K562 (cell line): Measurements from ENCODE around the gene CLIP1. TPM values are rescaled to one million over a fixed set of nuclear protein-coding genes. Genes with fewer than 3 reads are reported as not detected.
A peak's percentile ranks its signal among the peaks of the same experiment; 100 is the strongest.

ENCODE experiments used
- CHCHD3 ChIP-seq: fragments of 250-450 bp; sonication (Bioruptor Pico); IDR thresholded peaks from 2 replicates; pipeline ENCODE4 v2.1.2; 2022; ENCODE audit warnings: mild to moderate bottlenecking
- COPS2 ChIP-seq: fragments of 450-650 bp; conservative IDR thresholded peaks from 2 replicates; pipeline ENCODE4 v1.6.1; 2016; ENCODE audit warnings: mild to moderate bottlenecking, moderate library complexity
- EGR1 ChIP-seq: fragments of 450-650 bp; conservative IDR thresholded peaks from 2 replicates; pipeline ENCODE4 v1.6.1; 2017; ENCODE audit warnings: mild to moderate bottlenecking
- ETV6 ChIP-seq, 3 experiments: fragments of 150-350 bp in 1 of 3; sonication (generic) in 1 of 3; formaldehyde crosslinking in 1 of 3; IDR thresholded peaks; 2 replicates each; pipeline versions ENCODE4 v1.6.1 to v1.8.0; 2014 to 2022; ENCODE audit warnings: borderline replicate concordance in 2 of 3, low read depth in 2 of 3, antibody characterized with exemption in 1 of 3, low read length in 1 of 3, mild to moderate bottlenecking in 1 of 3, missing genetic modification reagents in 1 of 3
- HIVEP1 ChIP-seq: fragments of 250-450 bp; sonication (Bioruptor Pico); IDR thresholded peaks from 2 replicates; pipeline ENCODE4 v1.4.0; 2020; ENCODE audit warnings: mild to moderate bottlenecking
- HMGXB4 ChIP-seq: sonication (generic); formaldehyde crosslinking; IDR thresholded peaks from 2 replicates; pipeline ENCODE4 v1.8.1; 2023; ENCODE audit warnings: mild to moderate bottlenecking, missing genetic modification reagents
- KDM2B ChIP-seq: fragments of 250-450 bp; sonication (Bioruptor Pico); IDR thresholded peaks from 2 replicates; pipeline ENCODE4 v1.8.0; 2021; ENCODE audit warnings: mild to moderate bottlenecking, moderate library complexity
- NCOA1 ChIP-seq: fragments of 450-650 bp; IDR thresholded peaks from 2 replicates; pipeline ENCODE4 v1.6.1; 2016; ENCODE audit warnings: low read depth
- NFXL1 ChIP-seq: fragments of 450-650 bp; formaldehyde crosslinking; IDR thresholded peaks from 2 replicates; pipeline ENCODE4 v1.4.0; 2021; ENCODE audit warnings: mild to moderate bottlenecking
- POLR2AphosphoS5 ChIP-seq: IDR thresholded peaks from 2 replicates; pipeline ENCODE4 v1.6.1; 2011; ENCODE audit warnings: mild to moderate bottlenecking, low read depth, low read length, moderate library complexity; ENCODE audit not compliant: control insufficient read depth, insufficient read depth
- POLR3G ChIP-seq: IDR thresholded peaks from 2 replicates; pipeline ENCODE4 v1.6.1; 2011; ENCODE audit not compliant: insufficient read length, insufficient replicate concordance; ENCODE audit errors: extremely low read depth
- RREB1 ChIP-seq: fragments of 250-450 bp; sonication (Bioruptor Pico); IDR thresholded peaks from 2 replicates; pipeline ENCODE4 v1.4.0; 2020
- SNRNP70 ChIP-seq: fragments of 200-400 bp; formaldehyde crosslinking; optimal IDR thresholded peaks from 2 replicates; pipeline ENCODE3; 2017; ENCODE audit warnings: low read depth, low read length
- SRF ChIP-seq, 2 experiments: fragments of 250-450, 450-650 bp in 1 of 2; sonication (Bioruptor Pico) in 1 of 2; sonication (generic) in 1 of 2; formaldehyde crosslinking; IDR thresholded peaks; 2 replicates each; pipeline versions ENCODE4 v1.5.0 to v1.5.1; 2020 to 2022; ENCODE audit warnings: mild to moderate bottlenecking in 1 of 2, missing genetic modification reagents in 1 of 2
- TAF1 ChIP-seq: IDR thresholded peaks from 2 replicates; pipeline ENCODE4 v1.6.1; 2011; ENCODE audit warnings: mild to moderate bottlenecking, low read length, moderate library complexity; ENCODE audit not compliant: insufficient read depth, control insufficient read depth, severe bottlenecking; ENCODE audit errors: extremely low read depth
- TAL1 ChIP-seq: fragments of 450-650 bp; IDR thresholded peaks from 2 replicates; pipeline ENCODE4 v1.6.1; 2016; ENCODE audit warnings: mild to moderate bottlenecking
- WHSC1 ChIP-seq: IDR thresholded peaks from one replicate; pipeline ENCODE4 v1.6.1; 2012; ENCODE audit warnings: low read length, control low read depth, inconsistent platforms
- ZBED1 ChIP-seq: IDR thresholded peaks from 2 replicates; pipeline ENCODE4 v1.6.1; 2014
- ZNF174 ChIP-seq: fragments of 250-450 bp; sonication (Bioruptor Pico); IDR thresholded peaks from 2 replicates; pipeline ENCODE4 v1.4.0; 2020; ENCODE audit warnings: mild to moderate bottlenecking
- ZNF197 ChIP-seq: fragments of 200-800 bp; sonication (Bioruptor generic); IDR thresholded peaks from 2 replicates; pipeline ENCODE4 v1.6.1; 2016; ENCODE audit warnings: low read depth, missing genetic modification characterization, missing compliant biosample characterization
- ZNF764 ChIP-seq: fragments of 250-450 bp; sonication (Bioruptor Pico); IDR thresholded peaks from 2 replicates; pipeline ENCODE4 v1.4.0; 2020; ENCODE audit warnings: low read depth, mild to moderate bottlenecking, moderate library complexity
- ZNF79 ChIP-seq: fragments of 250-450 bp; sonication (Bioruptor Pico); IDR thresholded peaks from 2 replicates; pipeline ENCODE4 v1.4.0; 2020; ENCODE audit warnings: low read depth, mild to moderate bottlenecking, moderate library complexity
- polyA plus RNA-seq, 8 experiments: library from polyadenylated mRNA; depleted of rRNA in 4 of 8; stranded (reverse) in 5 of 8; unstranded in 3 of 8; fragments of >200 nt; fragmentation: Nextera tagmentation in 2 of 8; fragmentation: Illumina TruSeq in 1 of 8; extraction: Ambion mirVana in 2 of 8; extraction: Trizol in 1 of 8; gene quantifications; 2 replicates each; pipeline versions ENCODE4 v1.2.1 to v1.2.3, GENCODE V29; 2011 to 2014; ENCODE audit warnings: inconsistent platforms in 1 of 8, missing spikeins in 1 of 8
- total RNA-seq, 7 experiments: library from RNA; depleted of rRNA in 6 of 7; stranded (reverse); fragments of >200 nt in 6 of 7; fragmentation: Illumina TruSeq in 2 of 7; extraction: Trizol in 2 of 7; gene quantifications; 2 replicates each; pipeline versions ENCODE4 v1.2.1 to v1.2.3, GENCODE V29; 2011 to 2021; ENCODE audit warnings: low replicate concordance in 1 of 7

Gene CLIP1
- total and polyA plus RNA-seq, 9 of the 15 experiments (the other 6 are each of a cell fraction or from before 2014, with no cell fraction given), result 5.8 to 33.9 (median 27.6) TPM

GRCh38 chr12:122366685-122367475 lies 55.6 kb downstream of the CLIP1 start (continued):
- peak; percentile 75; the same call in 1 of the 2 replicates for TF ChIP-seq NFXL1 (CRISPR knock-in tag)
- no peak for TF ChIP-seq POLR3G
- no peak for TF ChIP-seq EGR1
- no peak for TF ChIP-seq ZBED1
- TF ChIP-seq SNRNP70, result no peak
- no peak; the same call in 1 of the 2 replicates for TF ChIP-seq ZNF197
- no peak for TF ChIP-seq HMGXB4
- TF ChIP-seq WHSC1, result no peak
- no peak for TF ChIP-seq ZNF79 (CRISPR knock-in tag)
- TF ChIP-seq KDM2B, result no peak
- TF ChIP-seq ZNF174 (CRISPR knock-in tag), result no peak
- TF ChIP-seq RREB1, result 0 out of 2 replicates have a peak, but pooled peaks have one; percentile 74
- TF ChIP-seq HIVEP1 (CRISPR knock-in tag), result no peak
- TF ChIP-seq TAF1, result no peak
- TF ChIP-seq CHCHD3, result no peak
- no peak for TF ChIP-seq ETV6 (IDR thresholded peaks at IDR 0.05; ENCODE audit: borderline replicate concordance in 1 of 2, low read depth in 2 of 2, low read length in 1 of 2)
- TF ChIP-seq ETV6 (CRISPR knock-in tag; IDR thresholded peaks at IDR 0.05; ENCODE audit: borderline replicate concordance), result no peak
- no peak for TF ChIP-seq POLR2AphosphoS5
- TF ChIP-seq COPS2, result no peak
- TF ChIP-seq TAL1, result no peak
- no peak for TF ChIP-seq NCOA1
- no peak for TF ChIP-seq ZNF764
- TF ChIP-seq SRF (CRISPR knock-in tag; IDR thresholded peaks at IDR 0.05), result no peak; a peak in 1 of 4 replicates
